Vagina (tissue), 2 donors: ENCODE measurements around the gene SETBP1. TPM values are rescaled to one million over a fixed set of nuclear protein-coding genes. Genes with fewer than 3 reads are reported as not detected.

Experiments
- DNase-seq, 2 donors: peaks; one replicate each; pipeline ENCODE4 v3.0.0-alpha.2; 2017; ENCODE audit errors: extremely low spot score in 2 of 2
- H3K27ac ChIP-seq: fragments of 200-600 bp; sonication (generic); one replicate; pipeline ENCODE4 v1.5.1; 2019
- H3K27me3 ChIP-seq: fragments of 200-600 bp; sonication (generic); one replicate; pipeline ENCODE4 v1.5.1; 2019
- H3K36me3 ChIP-seq, 2 donors: fragments of 200-600 bp; sonication (generic); one replicate each; pipeline ENCODE4 v1.5.1; 2017 to 2019
- H3K4me1 ChIP-seq: fragments of 200-600 bp; sonication (generic); one replicate; pipeline ENCODE4 v1.5.1; 2019
- H3K4me3 ChIP-seq, 2 donors: fragments of 200-600 bp; sonication (generic); 1 replicate in 1 of 2; 2 replicates in 1 of 2; pipeline ENCODE4 v1.5.1; 2016 to 2019
- H3K9me3 ChIP-seq: fragments of 200-600 bp; sonication (generic); one replicate; pipeline ENCODE4 v1.5.1; 2019
- CTCF ChIP-seq, 3 experiments: fragments of 450-650 bp in 2 of 3; fragments of 200-600 bp in 1 of 3; sonication (generic) in 1 of 3; IDR thresholded peaks; one replicate each; pipeline ENCODE4 v1.5.1; 2017 to 2019; ENCODE audit warnings: antibody characterized with exemption in 3 of 3, mild to moderate bottlenecking in 2 of 3, moderate library complexity in 2 of 3
- POLR2A ChIP-seq, 2 donors: fragments of 450-650 bp; IDR thresholded peaks; one replicate each; pipeline ENCODE4 v1.6.1; 2017; ENCODE audit warnings: antibody characterized with exemption in 2 of 2, mild to moderate bottlenecking in 2 of 2, moderate library complexity in 2 of 2
- POLR2AphosphoS5 ChIP-seq, 2 donors: sonication (generic); formaldehyde crosslinking; IDR thresholded peaks; one replicate each; pipeline ENCODE4 v1.9.0; 2017; ENCODE audit warnings: antibody characterized with exemption in 2 of 2, mild to moderate bottlenecking in 2 of 2, low read depth in 1 of 2; ENCODE audit not compliant: insufficient read depth in 1 of 2
- intact Hi-C: fragments of 100-400 bp; cut with DNase I; formaldehyde crosslinking; loops from one replicate; pipeline ENCODE4 v1.15.1; 2023
- total RNA-seq: library from RNA; depleted of rRNA; stranded (reverse); fragments of >200 nt; gene quantifications from one replicate; pipeline ENCODE4 v1.2.3, GENCODE V29; 2016

Gene SETBP1
- total RNA-seq, 1 donor from 2014 or later: 38.1 TPM

DNA sequence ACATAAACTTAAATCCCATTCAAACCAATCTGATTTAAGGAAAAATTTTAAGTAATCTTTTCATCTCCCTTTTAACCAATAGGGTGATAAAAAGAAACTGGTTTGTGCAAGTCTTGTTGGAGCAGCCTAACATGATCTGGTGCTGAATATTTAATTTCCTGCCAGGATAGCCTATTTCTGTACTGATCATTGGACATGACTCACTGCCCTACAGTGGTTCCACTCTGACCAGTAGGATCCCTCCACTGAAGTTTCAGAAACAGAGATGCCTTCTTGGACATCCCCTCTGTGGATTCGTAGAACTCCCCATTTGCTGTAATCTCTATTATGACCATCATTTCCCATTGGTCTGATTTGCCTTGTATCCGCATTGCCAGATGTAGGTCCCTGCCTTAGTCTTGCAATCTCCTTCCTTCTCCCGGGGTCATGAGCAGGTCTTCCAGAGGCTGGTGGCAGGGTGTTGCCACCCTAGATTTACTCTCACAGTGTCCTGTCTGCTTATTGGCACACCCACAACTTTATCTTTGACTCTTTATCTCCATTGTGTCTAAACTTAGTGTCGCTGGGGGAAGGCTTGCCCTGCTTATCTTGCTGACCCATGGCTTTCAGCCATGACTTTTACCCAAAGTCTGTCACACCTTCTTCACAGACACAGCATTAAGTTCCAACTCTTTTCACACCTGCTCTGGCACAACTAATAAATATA, 12.3 kb upstream of the SETBP1 start:
- Histone ChIP-seq H3K4me3 (no peak overlapping the region), H3K4me1 (no peaks in the 10 kb centered on the region), H3K27ac (no peak overlapping the region), H3K9me3 (no peaks in the 10 kb centered on the region), H3K36me3 (no peaks in the 10 kb centered on the region), H3K27me3 (no peaks in the 10 kb centered on the region)
- no peak for DNase-seq
- intact Hi-C loops: no loop called here
- TF ChIP-seq POLR2AphosphoS5 (IDR thresholded peaks at IDR 0.05; ENCODE audit: insufficient read depth in 1 of 2, low read depth in 1 of 2) (no peak), POLR2A (IDR thresholded peaks at IDR 0.05) (no peak), CTCF (IDR thresholded peaks at IDR 0.05) (no peak)

- Histone ChIP-seq H3K27ac (no peak overlapping the region), H3K4me3 (no peak overlapping the region), H3K4me1 (no peaks in the 10 kb centered on the region), H3K9me3 (no peaks in the 10 kb centered on the region), H3K27me3 (no peaks in the 10 kb centered on the region), H3K36me3 (no peaks in the 10 kb centered on the region)
- DNase-seq: no peak
- intact Hi-C loops: no loop called here
- no peak for TF ChIP-seq POLR2AphosphoS5 (IDR thresholded peaks at IDR 0.05; ENCODE audit: insufficient read depth in 1 of 2, low read depth in 1 of 2)
- no peak for TF ChIP-seq POLR2A (IDR thresholded peaks at IDR 0.05)
- no peak for TF ChIP-seq CTCF (IDR thresholded peaks at IDR 0.05)
These were observed 8.8 kb upstream of the SETBP1 start for GRCh38 chr18:44671914-44672313.

GRCh38 chr18:44672506-44672905, 8.2 kb upstream of the SETBP1 start:
- no peak overlapping the region for H3K4me3 ChIP-seq
- no peaks in the 10 kb centered on the region for H3K4me1 ChIP-seq
- H3K27ac ChIP-seq: no peak overlapping the region
- H3K36me3 ChIP-seq: no peaks in the 10 kb centered on the region
- TF ChIP-seq POLR2A (IDR thresholded peaks at IDR 0.05): no peak
- TF ChIP-seq CTCF (IDR thresholded peaks at IDR 0.05): no peak
- no peak for TF ChIP-seq POLR2AphosphoS5 (IDR thresholded peaks at IDR 0.05; ENCODE audit: insufficient read depth in 1 of 2, low read depth in 1 of 2)
- no peak for DNase-seq
- H3K9me3 ChIP-seq: no peaks in the 10 kb centered on the region
- no peaks in the 10 kb centered on the region for H3K27me3 ChIP-seq
- intact Hi-C loops: no loop called here

DNA sequence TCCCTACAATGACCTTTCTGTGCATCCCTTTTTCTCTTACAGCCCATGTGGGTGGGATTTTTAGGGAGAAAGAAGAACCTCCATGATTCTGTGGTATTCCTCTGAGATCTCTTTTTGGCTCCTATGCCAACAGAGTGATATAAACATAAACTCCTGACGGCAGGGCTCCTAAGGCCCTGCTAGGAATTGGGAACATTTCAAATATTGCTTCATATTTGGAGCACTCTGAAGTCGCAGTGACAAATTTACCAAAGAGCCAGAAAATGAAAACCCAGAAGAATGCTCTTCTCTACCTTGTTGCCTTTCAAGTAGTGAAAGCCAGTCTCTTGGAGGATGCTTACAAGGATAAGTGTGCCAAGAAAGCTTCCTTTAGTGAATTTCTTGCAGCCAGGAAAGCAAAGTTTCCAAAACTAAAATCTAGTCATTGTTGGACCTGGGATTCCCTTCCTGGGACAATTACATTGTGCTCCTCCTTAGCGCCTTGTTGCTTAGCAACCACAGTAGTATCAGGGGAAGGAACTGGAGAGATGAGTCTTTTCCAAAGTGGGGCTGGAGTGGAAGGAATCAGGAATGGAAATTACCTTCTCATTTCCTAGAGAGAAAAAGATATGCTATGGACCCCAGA, 7.3 kb upstream of the SETBP1 start:
- H3K4me3 ChIP-seq: no peak overlapping the region
- no peaks in the 10 kb centered on the region for H3K9me3 ChIP-seq
- no peak overlapping the region for H3K27ac ChIP-seq
- intact Hi-C loops: no loop called here
- peaks cover 3% of the 10 kb centered on the region for H3K4me1 ChIP-seq
- H3K27me3 ChIP-seq: no peaks in the 10 kb centered on the region
- no peak for DNase-seq
- no peaks in the 10 kb centered on the region for H3K36me3 ChIP-seq
- TF ChIP-seq POLR2A (IDR thresholded peaks at IDR 0.05) (no peak), CTCF (IDR thresholded peaks at IDR 0.05) (no peak), POLR2AphosphoS5 (IDR thresholded peaks at IDR 0.05; ENCODE audit: insufficient read depth in 1 of 2, low read depth in 1 of 2) (no peak)

DNA sequence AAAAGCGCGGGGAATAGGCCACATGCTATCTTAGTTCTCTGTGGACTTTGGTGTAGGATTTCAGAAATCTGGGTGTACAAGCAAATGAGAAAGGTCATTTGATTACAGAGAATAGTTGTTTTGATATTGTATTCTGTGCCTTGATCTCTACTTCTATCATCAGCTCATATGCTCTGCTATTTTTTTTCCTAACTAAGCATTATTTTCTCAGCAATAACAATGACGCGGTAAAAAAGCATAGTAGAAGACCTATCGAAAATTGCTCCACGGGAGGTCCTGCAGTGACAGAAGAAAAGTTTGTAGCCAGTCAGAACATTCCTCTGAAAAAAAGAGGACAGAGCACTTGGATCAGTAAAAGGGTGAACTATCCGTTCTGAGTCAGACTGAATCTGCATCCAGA, 2.8 kb upstream of the SETBP1 start:
- peaks cover 25% of the 10 kb centered on the region for H3K4me1 ChIP-seq
- H3K9me3 ChIP-seq: no peaks in the 10 kb centered on the region
- no peak overlapping the region for H3K4me3 ChIP-seq
- H3K36me3 ChIP-seq: no peaks in the 10 kb centered on the region
- H3K27me3 ChIP-seq: no peaks in the 10 kb centered on the region
- DNase-seq: no peak
- H3K27ac ChIP-seq: no peak overlapping the region
- TF ChIP-seq POLR2A (IDR thresholded peaks at IDR 0.05): no peak
- no peak for TF ChIP-seq POLR2AphosphoS5 (IDR thresholded peaks at IDR 0.05; ENCODE audit: insufficient read depth in 1 of 2, low read depth in 1 of 2)
- TF ChIP-seq CTCF (IDR thresholded peaks at IDR 0.05): no peak
- intact Hi-C loops: loop anchor here (2.0 kb wide), 1 partner anchor 647 kb away; no protein-coding TSS in a partner anchor
